Erythroblast (primary cell): ENCODE results near the gene PTGR3.

Experiments used
- GATA1 ChIP-seq: IDR thresholded peaks from 2 replicates; pipeline ENCODE4 v1.6.1; 2011; ENCODE audit warnings: low read depth, mild to moderate bottlenecking, control low read depth, low read length, moderate library complexity
- POLR2A ChIP-seq: IDR thresholded peaks from 2 replicates; pipeline ENCODE4 v1.6.1; 2011; ENCODE audit warnings: mild to moderate bottlenecking, low read length

DNA sequence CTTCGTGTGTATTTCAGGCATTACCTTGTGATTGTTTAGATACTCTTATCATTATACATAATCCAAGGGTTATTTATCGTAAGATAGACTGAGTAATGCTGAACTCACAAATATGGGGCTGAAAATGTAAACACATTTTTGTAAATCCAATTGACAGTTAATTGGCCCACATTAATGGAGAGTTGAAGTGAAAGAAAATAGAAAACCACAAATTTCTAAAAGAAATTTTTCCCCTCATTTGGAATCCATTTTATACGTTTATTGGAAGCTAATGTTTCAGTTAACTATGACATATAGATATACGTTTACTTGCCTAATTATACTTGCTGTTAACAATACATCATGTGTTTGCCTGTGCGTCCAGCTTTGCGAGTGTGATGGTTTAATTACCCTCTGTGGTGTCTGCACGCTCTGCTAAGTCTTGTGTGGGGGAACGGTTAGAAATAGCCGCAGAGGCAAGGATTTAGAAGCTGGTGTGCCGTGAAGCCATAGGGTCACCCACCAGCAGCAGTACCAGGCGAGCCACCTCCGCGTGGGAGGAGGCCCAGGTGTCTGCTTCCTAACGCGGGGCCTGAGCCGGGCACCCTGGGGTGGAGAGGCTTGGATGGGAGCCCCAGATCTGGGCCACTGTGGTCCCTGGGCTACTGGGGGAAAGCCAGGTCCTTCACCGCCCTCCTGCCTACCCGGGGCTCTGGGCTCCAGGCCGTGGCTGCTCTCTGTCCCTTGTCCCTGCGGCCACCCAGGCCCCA, 39.7 kb upstream of the PTGR3 start:
- TF ChIP-seq POLR2A, result no peak
- TF ChIP-seq GATA1, result no peak
